ENCODE measurements around the gene APOA4.

APOA4 gene

GRCh38 chr11:116830184-116830912 lies 7.2 kb upstream of the APOA4 start:
- no peak for DNase-seq (ENCODE audit: low spot score)

DNA sequence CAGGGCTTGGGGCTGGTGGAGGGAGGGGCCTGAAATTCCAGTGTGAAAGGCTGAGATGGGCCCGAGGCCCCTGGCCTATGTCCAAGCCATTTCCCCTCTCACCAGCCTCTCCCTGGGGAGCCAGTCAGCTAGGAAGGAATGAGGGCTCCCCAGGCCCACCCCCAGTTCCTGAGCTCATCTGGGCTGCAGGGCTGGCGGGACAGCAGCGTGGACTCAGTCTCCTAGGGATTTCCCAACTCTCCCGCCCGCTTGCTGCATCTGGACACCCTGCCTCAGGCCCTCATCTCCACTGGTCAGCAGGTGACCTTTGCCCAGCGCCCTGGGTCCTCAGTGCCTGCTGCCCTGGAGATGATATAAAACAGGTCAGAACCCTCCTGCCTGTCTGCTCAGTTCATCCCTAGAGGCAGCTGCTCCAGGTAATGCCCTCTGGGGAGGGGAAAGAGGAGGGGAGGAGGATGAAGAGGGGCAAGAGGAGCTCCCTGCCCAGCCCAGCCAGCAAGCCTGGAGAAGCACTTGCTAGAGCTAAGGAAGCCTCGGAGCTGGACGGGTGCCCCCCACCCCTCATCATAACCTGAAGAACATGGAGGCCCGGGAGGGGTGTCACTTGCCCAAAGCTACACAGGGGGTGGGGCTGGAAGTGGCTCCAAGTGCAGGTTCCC lies 6.5 kb upstream of the APOA4 start, which contains the start of gene APOC3:
Gene APOC3, plus strand, starts transcription at position 383 of the 659 bp plus-strand sequence. CDS start 676 bp downstream, outside the sequence.
- DNase-seq (ENCODE audit: low spot score): no peak

- no peak for DNase-seq (ENCODE audit: low spot score)
These were observed 5.8 kb upstream of the APOA4 start for GRCh38 chr11:116828632-116829524.

- DNase-seq (ENCODE audit: low spot score): no peak
These were observed 4.4 kb upstream of the APOA4 start for GRCh38 chr11:116827461-116827860.

DNA sequence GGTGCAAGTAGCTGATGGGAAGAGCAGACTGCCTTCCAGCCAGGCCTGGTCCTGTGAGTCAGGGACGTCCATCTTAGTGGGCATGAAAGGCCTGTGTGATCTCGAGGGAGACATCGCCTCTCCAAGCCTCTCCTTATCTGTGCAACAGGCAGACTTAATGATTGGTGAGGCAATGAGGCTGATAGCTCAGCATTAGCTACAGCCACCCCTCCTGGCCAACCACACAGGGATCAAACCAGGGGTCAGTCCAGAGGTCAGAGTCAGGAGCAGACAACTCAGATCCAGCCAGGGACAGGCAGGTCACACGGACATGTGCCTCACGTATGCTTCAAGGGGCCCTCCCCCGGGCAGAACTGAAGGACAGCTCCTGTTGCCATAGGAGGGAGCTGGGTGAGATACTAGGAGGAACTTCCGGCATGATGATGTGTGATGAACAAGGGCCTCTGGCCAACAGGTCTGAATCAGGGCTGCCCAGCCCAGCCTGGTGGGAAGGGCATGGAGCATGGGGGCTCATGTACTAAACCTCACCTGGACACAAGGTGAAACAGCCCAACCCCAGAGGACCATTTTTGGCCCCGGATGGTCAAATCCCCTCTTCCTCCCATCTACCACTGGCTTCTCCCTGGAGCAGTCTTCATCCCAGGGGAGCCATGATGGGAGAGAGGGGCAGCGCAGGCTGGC lies 3.8 kb upstream of the APOA4 start:
- no peak for DNase-seq (ENCODE audit: low spot score)

DNA sequence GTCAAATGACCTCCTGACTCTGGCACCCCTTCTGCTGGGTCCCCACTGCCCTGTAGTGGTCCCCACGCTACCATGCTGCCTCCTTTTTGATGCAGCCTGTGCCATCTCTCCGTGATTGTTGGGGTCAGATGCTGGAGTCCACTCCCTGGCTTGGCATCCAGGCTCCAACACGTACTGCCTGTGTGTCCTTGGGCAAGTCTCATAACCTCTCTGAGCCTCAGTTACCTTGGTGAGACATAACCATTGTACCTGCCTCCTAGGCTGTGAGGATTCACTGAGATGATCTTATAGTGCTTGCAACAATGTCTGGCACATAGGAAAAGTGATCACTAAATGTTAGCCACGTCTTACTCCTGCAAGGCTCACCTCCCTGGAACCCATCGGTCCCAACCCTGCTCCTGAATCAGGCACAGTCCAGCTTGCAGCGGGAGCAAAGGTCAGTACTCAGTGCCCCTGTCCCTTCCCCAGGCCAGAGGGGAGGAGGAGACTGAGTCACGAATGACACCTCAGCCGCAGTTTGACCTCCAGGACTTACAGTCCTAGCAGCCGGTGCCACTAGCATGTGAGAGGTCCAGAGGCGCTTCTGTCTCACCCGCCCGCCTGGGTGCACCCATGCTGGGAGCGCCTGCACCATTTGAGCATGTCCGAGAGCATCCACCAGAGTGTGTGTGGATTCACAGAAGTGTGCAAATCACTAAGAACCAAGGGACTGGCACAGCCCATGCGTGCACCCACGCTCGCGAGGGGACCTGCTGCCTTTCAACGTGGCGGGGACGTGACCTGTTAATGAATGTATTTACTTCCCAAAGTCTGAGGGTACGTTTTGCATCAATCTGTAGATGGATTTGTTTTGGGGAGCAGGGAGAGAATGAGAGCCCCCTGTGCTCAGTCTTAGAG lies 3.0 kb upstream of the APOA4 start:
- DNase-seq (ENCODE audit: low spot score): no peak

DNA sequence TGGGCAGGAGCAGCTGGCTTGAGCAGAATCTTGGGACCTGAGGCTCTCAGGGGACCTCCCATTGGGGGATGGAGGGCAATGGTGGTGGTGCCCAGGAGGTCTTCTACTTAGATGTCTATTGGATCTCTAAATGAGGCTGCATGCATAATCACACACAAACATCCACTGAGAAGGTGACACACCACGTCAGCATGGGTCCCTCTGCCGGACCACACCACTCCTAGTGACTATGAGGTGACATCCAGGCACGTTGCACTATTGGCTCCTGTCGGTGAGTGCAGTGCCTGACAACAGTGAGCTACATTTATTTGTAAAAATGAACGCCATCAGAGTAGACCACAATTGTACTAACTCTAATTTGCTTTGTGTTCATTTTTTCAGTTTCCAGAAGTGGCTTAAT lies 2.3 kb upstream of the APOA4 start:
- no peak for DNase-seq (ENCODE audit: low spot score)

DNA sequence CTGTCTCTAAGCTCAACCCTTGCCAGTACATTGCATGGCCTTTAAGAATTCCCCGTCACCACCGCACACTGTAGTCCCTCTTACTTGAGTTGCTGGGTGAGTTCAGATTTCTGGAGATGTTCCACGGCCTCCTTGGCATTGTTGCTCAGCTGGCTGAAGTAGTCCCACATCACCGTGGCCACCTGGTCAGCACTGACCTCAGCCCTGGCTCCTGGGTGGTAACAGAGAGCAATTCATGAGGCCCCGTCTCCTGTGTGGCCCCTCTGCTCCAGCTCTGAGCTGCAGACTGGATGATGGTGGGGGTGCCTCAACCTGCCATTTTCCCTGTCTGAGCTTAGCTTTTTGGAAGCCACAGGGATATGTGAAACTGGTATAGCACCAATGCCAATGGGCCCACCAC lies 529 bp downstream of the APOA4 start:
- no peak for DNase-seq (ENCODE audit: low spot score)

- no peak for DNase-seq (ENCODE audit: low spot score)
These were observed 1.8 kb downstream of the APOA4 start for GRCh38 chr11:116821050-116821918.

DNA sequence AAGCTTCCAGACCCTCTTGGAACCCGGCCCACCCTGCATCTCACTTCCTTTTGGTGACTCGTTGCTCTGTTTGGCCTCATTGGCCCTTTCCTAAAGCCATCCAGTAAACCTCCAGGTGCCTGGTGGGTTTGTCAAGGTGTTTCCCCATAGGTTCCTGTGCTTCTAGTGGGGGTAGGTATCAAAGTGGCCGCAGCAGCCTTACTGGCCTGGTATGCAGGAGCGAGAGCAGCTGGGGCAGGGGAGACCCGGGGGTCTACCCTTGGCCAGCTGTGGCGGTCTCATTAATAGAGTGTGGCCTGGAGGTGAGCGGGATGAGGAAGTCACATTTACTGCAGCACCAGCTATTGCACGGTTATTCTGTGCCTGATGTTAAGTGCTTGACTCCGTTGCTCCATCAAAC lies 4.1 kb downstream of the APOA4 start:
- no peak for DNase-seq (ENCODE audit: low spot score)

- DNase-seq (ENCODE audit: low spot score): no peak
These were observed 8.6 kb downstream of the APOA4 start for GRCh38 chr11:116814502-116814901.

DNA sequence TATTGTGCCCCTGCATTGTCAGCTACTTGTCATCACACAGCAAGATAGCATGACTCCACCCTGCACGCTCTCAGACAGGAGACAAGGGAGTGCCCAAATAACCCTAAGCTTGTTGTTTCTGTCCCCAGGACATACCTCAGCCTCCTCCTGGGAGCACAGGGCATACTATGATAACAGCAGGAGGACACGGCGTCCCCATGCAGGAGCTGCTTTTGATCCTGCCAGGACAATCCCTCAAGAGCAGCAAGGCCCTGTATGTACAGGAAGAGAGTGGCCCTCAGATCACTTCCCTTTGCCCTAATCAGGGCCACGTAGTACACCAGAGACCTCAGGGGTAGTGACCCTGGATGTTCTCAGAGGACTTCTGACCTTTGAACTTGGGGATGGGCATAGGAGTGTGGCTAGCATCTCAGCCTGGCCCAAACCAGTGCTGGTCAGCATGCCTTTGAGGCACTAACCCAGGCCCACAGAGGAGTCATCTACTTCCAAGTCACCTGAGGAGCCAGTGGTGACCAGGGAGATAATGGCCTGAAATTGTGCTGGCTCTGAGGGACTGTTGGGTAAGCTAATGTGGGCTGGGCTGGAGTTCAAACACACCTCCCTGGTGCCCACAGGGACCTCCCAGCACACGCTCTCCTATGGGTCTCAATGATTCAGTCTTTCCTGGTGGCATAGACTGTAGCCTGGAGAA lies 9.2 kb downstream of the APOA4 start:
- DNase-seq (ENCODE audit: low spot score): no peak

DNA sequence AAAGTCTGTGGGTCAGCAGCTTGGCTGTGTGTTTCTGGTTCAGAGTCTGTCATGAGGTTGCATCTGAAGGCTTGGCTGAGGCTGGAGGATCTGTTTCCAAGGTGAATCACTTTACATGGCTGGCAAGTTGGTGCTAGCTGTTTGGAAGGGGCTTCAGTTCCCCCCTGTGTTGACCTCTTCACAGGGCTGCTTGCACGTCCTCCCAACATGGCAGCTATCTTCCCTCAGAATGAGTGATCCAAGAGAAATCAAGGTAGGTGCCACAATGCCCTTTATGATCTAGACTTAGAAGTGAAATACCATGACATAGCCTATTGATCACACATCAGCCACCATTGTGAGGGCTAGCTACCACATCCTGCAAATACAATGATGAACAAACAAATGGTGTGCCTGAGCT lies 9.9 kb downstream of the APOA4 start:
- no peak for DNase-seq (ENCODE audit: low spot score)

- no peak for DNase-seq (ENCODE audit: low spot score)
These were observed 11.0 kb downstream of the APOA4 start for GRCh38 chr11:116812109-116812508.

GRCh38 chr11:116811194-116811593 lies 11.9 kb downstream of the APOA4 start:
- DNase-seq (ENCODE audit: low spot score): no peak

GRCh38 chr11:116808262-116809175 lies 14.6 kb downstream of the APOA4 start:
- DNase-seq (ENCODE audit: low spot score): no peak

GRCh38 chr11:116807601-116808261 lies 15.4 kb downstream of the APOA4 start:
- no peak for DNase-seq (ENCODE audit: low spot score)

DNA sequence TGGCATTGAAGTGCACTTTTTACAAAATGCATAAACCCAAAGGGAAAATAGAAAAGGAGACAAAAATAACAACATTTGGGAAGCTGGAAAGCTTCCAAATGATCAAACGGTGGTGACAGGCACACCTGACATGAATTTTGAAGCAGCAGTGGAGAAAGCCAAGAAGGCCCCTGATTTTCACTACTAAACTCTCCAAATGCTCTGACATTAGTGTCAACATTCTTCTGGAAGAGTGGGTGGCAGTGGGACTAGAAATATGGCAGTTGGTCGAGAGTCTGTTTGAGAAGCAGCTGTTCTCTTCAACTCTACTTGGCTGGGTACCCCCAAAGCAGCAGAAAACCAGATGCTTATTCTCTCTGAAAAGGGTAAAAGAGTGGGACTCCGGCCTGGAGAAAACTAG lies 19.1 kb downstream of the APOA4 start:
- no peak for DNase-seq (ENCODE audit: low spot score)
